ENCODE measurements around the gene PCOLCE2.

GRCh38 chr3:142934128-142934886 is 45.4 kb upstream of the PCOLCE2 start:
- TF ChIP-seq FOXM1 (IDR thresholded peaks at IDR 0.05; ENCODE audit: borderline replicate concordance): no peak
- no peak for TF ChIP-seq NFRKB (IDR thresholded peaks at IDR 0.05)
- TF ChIP-seq PKNOX1 (IDR thresholded peaks at IDR 0.05): no peak
- no peak for TF ChIP-seq ARNT (IDR thresholded peaks at IDR 0.05)
- no peak for TF ChIP-seq FOXA1 (IDR thresholded peaks at IDR 0.05)
- TF ChIP-seq FOXK2 (IDR thresholded peaks at IDR 0.05): no peak
- no peak for TF ChIP-seq BHLHE40 (IDR thresholded peaks at IDR 0.05; ENCODE audit: borderline replicate concordance)

All from HEK293T (cell line).